Eye (tissue), 1 donor: ENCODE data around the gene FCSK.
"Not testable (repeated sequence)": the region's sequence is repeated elsewhere in the genome, so short reads cannot be mapped to it uniquely, and the experiment has no call there.

Source experiments
- DNase-seq: peaks from one replicate; pipeline ENCODE4 v3.0.0-alpha.2; 2015

The FCSK gene

DNA sequence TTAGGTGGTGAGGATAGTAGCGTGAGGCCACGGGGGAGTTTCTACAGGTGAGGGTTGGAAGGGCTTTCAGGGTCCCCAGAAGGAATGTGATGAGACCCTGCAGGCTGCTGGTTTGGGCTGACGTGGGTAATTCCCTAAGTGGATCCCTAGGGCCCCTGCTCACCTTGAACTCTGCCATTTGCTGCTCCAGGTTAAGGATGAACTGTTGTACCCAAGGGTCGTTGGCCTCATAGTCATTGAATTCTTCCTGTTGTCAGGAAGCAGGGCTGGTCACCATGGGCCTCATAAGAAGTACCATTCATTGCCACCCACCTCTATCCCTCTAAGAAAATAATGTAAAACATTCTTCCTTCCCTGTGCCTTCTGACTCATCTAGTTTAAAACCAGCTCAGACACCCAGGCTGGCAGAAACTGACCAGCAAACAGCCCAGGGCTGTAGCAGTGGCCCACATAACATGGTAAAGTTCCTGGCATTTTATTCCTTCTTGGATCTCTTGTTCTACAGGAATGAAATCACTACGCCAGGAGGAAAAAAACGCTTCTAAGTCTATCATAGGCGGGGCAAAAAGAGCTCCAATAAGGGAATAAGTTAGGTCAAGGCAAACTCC lies 27.6 kb downstream of the FCSK start:
- DNase-seq: no peak

DNA sequence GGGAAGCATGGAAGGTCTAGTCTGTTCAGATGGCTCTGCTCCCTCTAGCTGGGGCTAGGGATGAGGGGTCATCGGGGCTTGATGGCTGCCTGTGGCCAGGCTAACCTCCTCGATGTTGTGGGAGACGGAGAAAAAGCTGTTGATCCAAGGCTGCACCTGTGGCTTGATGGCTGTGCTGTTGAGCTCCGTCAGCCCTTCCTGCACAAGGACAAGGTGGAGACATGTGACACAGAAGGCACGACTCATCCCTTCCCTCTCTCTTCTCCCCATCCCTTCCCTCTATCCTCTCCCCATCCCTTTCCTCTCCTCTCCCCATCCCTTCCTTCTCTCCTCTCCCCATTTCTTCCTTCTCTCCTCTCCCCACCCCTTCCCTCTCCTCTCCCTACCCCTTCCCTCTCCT lies 28.2 kb downstream of the FCSK start:
- DNase-seq: no peak

DNA sequence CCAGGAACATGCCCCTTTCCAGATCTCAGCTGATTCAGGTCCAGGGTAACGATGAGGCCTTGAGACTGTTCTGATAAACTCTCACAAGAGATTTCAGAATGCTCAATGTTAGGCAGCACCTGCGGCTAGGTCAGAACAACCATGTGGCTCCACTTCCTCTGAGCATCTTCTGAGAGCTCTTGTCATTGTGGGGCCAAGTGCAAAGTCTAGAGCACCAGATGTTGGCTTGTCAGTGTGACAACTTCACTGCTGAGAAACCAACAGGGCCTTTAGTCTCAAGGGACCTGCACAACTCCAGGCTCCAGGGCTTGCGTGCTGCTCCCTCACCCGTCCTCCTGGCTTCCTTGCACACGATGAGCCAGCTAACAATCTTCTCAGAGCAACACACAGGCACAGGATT lies 29.0 kb downstream of the FCSK start:
- no peak for DNase-seq

DNA sequence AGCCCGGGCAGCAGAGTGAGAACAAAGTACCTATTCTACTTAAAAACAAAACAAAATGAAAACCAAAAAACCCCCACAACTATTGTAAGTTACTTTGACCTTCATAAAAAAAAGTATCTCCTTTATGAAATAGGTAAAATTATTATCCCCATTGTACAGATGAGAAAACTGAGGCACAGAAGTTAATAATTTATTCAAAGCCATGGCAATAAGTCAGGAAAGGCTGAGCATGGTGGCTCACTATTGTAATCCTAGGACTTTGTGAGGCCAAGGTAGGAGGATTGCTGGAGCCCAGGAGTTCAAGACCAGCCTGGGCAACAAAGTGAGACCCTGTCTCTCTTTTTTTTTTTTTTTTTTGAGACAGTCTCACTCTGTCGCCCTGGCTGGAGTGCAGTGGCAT lies 30.5 kb downstream of the FCSK start:
- no peak for DNase-seq

DNA sequence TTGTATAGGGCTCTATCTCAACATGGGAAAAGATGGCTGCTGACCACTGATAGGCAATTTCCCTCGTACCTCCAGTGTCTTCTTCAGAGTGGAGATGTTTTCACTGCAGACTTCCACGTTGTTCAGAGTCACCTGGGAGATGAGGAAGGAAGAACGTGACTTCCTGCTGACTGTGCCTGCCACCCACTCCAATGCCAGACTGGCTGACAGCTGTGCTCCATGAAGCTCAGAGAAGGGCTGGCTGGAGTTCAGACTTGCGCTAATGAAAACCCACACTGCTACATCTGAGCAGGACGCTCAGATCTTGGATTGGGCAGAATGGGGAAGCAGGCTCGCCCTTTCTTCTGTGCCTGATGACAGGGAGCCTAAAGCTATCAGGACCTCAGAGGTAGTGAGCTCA lies 35.9 kb downstream of the FCSK start:
- DNase-seq: no peak

DNA sequence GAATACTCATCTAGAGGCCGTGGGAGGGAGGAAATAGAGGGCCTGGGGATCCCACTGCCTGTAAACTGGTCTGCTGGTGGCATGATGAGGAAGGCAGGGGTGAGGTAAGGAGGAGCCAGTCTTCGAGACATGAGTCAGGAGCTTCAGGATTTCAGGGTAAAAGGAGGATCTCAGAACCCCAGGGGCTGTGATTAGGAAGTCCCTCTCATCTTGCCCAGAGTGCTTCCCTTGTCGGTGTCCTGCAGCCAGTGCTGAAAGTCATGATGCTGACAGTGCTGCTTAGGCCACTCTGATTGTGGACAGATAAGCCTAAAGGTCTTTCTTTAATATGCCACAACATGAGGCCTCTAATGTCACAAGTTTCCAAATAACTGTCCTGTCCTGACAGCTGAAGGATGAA lies 39.4 kb downstream of the FCSK start:
- DNase-seq: no peak

DNA sequence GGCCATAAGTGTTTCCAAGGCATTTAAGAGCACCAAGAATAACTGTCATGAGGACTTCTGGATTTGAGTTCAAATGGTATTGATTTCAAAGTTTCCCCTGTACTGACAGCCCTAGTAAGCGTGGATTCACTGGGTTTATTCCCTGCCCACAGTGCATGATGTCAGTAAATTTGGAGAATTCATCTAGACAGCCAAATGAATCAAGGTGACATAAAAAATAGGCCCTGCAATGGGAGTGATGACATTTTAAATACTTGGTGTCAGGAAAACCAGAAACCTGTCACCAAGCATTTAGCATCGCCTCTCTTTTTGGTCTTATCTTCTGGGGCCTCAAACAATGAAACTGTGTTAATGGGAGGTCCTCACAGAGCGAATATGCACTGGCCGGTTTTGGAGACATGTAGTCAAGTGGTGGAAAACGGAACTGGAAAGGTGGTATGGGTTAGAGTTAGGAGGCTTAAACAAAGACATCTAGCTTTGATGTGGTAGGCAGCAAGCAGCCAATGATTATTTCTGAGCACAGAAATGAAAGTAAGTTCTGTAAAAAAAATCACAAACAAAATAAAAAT lies 39.9 kb downstream of the FCSK start:
- no peak for DNase-seq

DNA sequence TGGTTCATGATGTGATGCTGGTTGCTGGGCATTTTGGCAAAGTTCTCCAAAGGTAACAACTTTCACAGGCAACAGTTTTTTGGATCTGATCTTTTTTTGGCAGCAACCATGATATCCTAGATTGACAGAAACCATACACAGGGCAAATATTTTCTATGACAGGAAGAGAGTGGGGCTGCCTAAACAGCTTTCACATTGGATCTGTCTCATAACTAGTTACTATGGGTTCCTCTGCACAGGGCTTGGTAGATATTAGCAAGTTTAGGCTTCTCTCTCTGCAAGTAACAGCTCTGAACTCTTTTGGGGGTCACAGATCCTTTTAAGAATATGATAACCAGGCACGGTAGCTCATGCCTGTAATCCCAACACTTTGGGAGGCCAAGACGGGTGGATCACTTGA lies 40.4 kb downstream of the FCSK start:
- DNase-seq: no peak

DNA sequence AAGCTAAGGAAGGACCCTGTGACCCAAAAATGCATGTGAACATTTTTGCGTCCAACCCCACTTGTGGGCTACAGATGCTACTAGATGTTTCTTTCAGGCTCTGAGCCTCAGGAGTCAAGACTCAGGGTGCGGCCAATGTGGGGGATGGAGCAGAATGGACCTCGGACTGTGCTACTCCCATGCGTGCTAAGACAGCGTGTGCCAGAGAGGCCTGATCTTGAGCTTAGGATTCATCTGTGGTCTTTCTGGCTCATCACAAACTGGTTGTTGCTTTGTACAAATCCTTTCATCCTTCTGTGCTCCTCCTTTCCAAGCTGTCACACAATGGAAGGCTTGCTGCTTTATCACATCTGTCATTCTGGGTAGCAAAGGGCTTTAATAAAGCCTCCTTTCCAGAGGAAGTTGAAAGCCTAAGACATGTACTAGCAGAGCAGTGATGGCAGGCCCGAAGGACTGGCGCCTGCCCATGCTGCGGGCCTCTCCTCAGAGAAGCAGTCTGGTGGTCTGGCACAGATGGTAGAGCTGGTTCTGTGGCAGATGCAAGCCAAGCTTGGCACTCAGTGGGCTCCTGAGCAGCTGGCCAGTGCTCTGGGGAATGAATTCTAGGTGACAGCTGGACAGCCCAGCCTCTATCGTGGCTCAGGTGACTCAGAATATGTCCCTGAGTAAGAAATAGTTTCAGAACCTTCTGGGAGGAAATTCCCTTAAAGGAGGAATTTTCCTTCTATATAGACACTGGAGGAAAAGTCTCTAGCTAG lies 41.2 kb downstream of the FCSK start:
- DNase-seq: no peak

DNA sequence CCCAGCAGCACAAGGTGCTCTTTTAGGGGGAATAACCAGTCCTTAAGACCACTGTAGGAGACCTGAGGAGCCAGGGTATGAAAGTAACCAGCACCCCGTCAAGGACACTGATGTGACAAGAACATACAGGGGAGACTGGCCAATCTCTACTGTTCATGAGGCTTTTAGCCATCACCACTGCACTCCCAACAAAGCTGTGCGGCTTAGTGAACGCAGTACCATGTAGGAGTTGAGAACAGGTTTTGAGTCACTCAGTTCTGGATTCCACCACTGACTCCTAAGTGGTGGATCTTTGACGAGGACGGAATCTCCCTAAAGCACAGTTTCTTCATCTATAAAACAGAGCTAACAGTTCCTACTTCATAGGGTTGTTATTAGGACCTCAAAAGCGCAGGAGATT lies 42.1 kb downstream of the FCSK start:
- no peak for DNase-seq

DNA sequence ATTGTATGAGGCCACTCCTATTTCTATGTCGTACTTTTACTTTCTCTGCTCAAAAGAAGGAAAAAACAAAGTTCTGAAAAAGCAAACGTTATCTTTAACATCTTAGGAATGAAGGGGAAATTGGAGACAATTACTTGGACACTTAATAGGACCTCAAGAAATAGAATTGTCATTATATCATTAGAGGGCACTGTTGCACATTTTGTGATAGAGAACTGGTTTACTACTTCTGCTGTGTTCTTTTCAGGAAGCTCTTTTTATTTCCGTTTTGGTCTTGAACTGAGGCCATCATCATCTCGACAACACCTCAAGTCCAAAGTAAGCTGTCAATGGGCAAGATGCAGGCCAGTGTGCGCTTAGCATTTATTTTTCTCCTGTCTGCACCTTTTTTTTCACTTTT lies 54.4 kb downstream of the FCSK start:
- no peak for DNase-seq

DNA sequence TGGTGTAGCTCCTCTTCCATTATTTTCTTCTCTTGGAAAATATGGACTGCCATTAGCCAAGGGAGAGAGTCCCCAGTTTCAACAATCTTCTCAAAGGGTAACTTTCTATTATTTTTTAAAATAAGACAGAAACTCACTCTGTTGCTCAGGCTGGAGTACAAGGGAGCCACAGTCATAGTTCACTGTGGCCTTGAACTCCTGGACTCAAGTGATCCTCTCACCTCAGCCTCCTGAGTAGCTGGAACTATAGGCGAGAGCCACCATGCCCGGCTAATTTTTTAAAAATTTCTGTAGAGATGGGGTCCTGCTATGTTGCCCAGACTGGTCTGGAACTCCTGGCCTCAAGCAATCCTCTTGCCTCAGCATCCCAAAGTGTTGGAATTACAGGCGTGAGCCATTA lies 55.8 kb downstream of the FCSK start:
- no peak for DNase-seq

DNA sequence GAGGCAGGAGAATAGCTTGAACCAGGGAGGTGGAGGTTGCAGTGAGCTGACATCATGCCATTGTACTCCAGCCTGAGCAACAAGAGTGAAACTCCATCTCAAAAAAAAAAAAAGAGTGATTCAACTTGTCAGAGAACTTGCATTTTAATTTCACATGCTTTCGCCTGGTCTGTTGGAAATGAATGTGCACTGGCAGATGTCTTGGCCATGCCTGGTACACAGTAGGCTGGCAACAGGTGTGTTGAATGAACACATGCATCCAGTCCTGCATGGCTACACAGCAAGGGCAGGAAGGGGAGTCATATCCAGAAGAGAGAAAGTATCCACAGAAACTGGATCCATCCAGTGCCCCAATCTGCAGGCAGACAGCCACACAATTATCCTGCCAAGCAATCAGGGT lies 57.4 kb downstream of the FCSK start:
- no peak for DNase-seq

DNA sequence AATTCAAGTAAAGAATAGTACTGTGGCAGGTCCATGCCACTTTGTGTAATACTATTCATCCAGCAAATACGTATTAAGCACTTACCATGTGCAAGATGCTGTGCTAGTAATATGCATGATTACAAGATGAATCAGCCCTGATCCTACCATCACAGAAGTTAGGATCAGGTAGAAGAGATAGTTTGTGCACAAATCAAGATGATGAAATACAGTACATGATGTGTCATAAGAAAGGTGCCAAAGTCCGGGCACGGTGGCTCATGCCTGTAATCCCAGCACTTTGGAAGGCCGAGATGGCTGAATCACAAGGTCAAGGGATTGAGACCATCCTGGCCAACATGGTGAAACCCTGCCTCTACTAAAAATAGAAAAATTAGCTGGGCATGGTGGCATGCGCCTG lies 58.1 kb downstream of the FCSK start:
- no peak for DNase-seq

DNA sequence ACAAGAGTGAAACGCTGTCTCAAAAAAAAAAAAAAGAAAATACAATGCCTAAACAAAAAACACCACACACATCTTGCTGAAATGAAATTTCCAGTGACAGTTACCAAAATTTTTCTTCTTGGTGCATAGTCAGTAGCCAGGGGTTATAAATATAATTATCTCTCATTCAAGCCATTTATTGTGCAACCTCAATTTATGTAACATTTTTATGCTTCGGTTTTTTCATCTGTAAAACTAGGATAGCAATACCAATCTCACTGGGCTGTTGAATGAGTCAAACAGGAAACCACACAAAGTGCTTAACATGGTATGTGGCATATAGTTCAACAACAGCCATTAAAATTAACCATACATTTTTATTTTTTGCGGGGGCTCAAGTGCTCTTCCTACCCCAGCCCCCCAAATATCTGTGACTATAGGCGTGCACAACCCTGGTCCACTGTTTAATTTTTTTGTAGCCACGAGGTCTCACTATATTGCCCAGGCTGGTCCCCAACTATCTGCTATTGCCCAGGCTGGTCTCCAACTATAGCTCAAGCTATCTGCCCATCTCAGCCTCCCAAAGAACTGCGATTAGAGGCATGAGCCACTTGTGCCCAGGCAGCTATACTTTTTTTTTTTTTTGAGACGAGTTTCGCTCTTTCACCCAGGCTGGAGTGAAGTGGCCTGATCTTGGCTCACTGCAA lies 66.4 kb downstream of the FCSK start:
- DNase-seq: no peak

DNA sequence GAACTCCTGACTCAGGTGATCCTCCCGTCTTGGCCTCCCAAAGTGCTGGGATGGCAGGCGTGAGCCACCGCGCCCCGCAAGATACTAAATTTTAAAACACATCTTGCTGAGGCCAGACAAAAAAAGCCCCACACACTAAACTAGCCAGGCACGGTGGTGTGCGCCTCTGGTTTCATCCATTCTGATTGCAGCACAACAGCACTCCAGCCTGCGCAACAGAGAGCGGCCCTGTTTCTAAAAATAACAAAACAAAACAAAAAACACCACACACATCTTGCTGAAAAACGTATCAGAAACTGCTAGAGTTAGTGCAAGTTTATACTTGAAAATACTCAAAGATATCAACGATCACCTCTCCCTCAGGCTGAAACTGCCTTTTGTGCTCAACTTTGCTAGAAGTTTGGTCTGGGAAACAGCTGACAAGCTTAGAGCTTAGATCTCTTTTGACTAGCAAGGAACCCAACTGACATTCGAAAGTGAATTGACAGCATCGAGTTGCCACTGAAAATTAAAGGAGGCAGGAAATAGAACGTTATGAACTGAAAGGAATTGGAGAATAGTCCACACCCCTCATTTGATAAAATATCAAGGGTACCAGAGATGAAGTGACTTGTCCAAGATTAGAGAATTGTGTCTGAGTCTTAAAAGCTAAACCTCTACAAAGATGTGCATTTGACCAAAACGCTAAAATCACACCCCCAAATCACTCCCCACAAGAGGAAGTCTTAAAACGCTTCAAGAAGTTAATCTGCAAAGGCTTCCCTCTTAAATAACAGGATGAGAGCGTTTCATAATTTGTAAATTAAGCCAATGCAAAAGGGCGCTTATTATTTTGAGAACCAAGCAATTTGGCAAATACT lies 68.1 kb downstream of the FCSK start:
- no peak for DNase-seq

DNA sequence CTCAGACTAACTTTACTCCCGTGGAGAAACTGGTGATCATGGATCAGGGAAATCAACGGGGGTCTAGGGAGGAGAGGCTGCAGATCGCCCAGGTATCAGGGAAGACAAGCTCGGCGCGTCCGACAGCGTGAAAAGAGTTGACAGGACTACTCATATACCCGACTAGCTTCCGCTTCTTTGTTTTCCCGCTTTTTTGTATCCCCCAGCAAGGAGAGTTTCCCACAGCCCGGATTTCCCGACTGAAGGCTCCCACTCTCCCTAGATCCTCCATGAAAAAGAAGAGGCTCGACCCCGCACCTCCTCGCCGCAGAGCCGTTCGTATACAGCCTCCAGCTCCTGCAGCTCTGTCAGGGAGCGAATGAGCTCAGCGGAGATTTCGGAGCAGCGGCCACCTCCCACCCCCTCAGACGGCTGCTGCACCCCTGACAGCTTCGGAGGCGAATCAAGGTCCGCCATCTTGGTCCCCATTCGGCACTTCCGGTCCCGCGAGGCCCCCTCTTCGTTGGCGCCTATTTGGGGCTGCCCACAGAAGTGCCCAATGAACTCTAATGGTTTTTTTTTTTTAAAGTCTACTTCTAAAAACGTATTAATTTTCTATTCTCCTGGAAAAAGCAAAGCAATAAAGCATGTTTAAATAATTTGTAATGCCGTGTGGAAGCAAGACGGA lies 68.8 kb downstream of the FCSK start, which contains the start of gene COG4:
COG4 (minus strand) TSS at position 479 of the 667 bp plus-strand sequence; CDS start at position 468, 11 bp downstream.
- peak; percentile 97 for DNase-seq

DNA sequence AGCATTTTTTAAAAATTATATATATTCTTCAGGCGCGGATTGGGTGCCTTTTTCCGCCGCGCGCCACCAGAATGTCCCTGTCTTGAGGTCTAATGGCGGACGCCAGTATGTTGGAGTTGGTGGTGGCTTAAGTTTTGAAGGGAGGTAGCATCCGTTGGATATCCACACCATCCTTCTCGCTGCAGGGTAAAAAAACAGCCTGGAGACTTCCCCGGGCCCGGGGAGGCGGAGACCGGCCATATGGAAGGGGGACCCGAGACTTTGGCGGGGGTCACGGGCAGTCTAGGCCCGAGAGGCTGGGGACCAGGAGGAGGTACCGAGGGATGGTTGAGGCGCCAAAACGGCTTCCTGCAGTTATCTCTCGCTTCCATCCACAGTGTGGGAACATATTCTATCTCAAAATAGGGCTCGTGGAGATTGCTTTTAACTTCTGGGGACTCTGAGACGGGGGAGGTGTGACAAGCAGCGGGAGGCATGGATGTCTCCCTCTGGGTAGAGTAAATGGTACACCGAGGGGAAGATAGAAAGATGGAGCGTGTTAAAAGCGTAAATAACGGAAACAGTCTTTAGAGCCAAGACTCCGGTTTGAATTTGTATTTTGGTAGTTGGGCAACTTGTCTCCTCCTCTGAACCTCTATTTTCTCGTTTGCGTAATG lies 69.5 kb downstream of the FCSK start, which contains the start of gene SF3B3:
SF3B3 (plus strand) TSS at position 74 of the 656 bp plus-strand sequence. CDS start 2,841 bp downstream, outside the sequence.
- DNase-seq: no peak

DNA sequence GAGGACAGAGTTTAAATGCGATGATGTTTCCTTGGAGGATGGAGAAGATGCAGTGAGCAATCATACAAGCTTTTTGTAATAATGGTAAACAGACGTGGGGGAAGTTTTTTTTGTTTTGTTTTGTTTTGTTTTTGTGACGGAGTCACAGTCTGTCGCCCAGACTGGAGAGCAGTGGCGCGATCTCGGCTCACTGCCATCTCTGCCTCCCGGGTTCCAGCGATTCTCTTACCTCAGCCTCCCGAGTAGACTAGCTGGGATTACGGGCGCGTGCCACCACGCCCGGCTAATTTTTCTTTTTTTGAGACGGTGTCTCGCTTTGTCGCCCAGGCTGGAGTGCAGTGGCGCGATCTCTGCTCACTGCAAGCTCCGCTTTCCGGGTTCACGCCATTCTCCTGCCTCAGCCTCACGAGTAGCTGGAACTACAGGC lies 70.0 kb downstream of the FCSK start:
- not testable (repeated sequence) for DNase-seq

DNA sequence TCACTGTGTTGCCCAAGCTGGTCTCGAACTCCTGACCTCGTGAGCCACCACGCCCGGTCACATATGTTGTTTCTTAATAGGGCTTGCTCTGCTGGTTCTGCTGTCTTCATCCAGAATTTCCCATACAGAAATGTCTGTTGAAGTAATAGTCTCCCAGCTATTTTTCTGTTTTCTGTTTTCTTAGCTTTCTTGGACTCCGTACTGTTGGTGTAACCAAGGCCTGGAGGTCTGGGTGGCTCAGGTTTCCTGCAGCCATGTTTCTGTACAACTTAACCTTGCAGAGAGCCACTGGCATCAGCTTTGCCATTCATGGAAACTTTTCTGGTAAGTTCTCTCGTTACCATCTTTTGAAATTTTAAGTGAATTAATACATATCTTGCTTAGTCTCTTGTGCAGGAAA lies 72.0 kb downstream of the FCSK start:
- DNase-seq: no peak

DNA sequence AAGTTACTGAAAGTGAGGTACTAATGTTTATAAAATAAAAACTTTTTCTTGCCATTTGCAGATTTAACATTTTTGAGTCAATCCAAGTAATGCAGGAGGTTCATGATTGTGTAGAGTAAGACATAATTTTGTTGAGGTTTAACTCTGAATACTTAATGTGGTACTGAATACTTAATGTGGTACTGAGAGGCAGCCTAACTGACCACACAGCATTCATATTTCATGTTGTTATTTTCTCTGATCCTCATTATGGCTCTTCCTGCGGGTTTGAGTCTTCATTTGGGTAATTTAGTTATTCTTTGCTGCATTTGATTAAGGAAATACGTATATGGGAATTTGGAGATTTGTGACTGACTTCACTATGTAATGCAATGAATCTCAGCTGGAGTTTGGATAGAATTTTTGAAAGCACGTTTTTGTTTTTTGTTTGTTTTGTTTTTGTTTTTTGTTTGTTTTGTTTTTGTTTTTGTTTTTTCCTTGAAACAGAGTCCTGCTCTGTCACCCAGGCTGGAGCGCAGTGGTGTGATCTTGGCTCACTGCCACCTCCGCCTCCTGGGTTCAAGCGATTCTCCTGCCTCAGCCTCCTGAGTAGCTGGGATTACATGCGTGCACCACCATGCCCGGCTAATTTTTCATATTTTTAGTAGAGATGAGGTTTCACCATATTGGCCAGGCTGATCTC lies 73.1 kb downstream of the FCSK start:
- DNase-seq: no peak
